Hepatocyte (in vitro differentiated cells): ENCODE results near the gene HRH4.

Experiments used
- EZH2 ChIP-seq: fragments of 200-600 bp; sonication (generic); IDR thresholded peaks from 2 replicates; pipeline ENCODE4 v1.6.1; 2016; ENCODE audit warnings: antibody characterized with exemption, mild to moderate bottlenecking, borderline replicate concordance
- EZH2phosphoT487 ChIP-seq: fragments of 200-600 bp; sonication (generic); IDR thresholded peaks from one replicate; pipeline ENCODE4 v1.6.1; 2018; ENCODE audit warnings: antibody characterized with exemption, mild to moderate bottlenecking, low read depth, moderate library complexity; ENCODE audit not compliant: unreplicated experiment, severe bottlenecking
- TF ChIP-seq, protein P1 (sequence below): fragments of 200-600 bp; sonication (generic); IDR thresholded peaks from 2 replicates; pipeline ENCODE4 v1.5.1; 2016; ENCODE audit warnings: antibody characterized with exemption, mild to moderate bottlenecking; ENCODE audit not compliant: poor library complexity

DNA sequence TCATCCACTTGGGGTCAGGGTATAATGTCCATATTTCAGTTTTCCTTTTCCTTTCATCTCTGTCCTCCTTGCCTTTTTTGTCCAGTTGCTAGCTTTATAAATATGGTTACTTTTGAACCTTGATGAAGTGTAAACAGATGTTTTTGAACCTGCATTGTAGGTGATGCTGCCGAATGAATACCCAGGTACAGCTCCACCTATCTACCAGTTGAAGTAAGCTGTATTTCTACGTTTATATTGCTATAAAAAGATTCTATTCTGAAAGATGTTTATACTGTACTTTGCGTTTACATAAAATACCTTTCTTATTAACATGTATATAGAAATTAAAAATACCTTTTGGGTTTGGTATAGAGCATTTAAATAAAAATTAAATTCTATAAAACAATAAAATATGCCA is 31.7 kb upstream of the HRH4 start:
- TF ChIP-seq, protein P1, sequence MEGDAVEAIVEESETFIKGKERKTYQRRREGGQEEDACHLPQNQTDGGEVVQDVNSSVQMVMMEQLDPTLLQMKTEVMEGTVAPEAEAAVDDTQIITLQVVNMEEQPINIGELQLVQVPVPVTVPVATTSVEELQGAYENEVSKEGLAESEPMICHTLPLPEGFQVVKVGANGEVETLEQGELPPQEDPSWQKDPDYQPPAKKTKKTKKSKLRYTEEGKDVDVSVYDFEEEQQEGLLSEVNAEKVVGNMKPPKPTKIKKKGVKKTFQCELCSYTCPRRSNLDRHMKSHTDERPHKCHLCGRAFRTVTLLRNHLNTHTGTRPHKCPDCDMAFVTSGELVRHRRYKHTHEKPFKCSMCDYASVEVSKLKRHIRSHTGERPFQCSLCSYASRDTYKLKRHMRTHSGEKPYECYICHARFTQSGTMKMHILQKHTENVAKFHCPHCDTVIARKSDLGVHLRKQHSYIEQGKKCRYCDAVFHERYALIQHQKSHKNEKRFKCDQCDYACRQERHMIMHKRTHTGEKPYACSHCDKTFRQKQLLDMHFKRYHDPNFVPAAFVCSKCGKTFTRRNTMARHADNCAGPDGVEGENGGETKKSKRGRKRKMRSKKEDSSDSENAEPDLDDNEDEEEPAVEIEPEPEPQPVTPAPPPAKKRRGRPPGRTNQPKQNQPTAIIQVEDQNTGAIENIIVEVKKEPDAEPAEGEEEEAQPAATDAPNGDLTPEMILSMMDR = no peak
- TF ChIP-seq EZH2 (no peak), EZH2phosphoT487 (no peak)
